Neutrophil (primary cell): ENCODE measurements around the gene MEX3A.
A peak's percentile ranks its signal among the peaks of the same experiment; 100 is the strongest.
"Not testable (repeated sequence)": the region's sequence is repeated elsewhere in the genome, so short reads cannot be mapped to it uniquely, and the experiment has no call there.

Source experiments
- H3K27ac ChIP-seq: fragments of 200-600 bp; sonication (generic); 2 replicates; pipeline ENCODE4 v1.5.1; 2016; ENCODE audit warnings: mild to moderate bottlenecking, moderate library complexity
- H3K27me3 ChIP-seq: fragments of 200-600 bp; sonication (generic); 2 replicates; pipeline ENCODE4 v1.6.0; 2016; ENCODE audit warnings: mild to moderate bottlenecking
- H3K36me3 ChIP-seq: fragments of 200-600 bp; sonication (generic); 2 replicates; pipeline ENCODE4 v1.5.1; 2017
- H3K4me1 ChIP-seq, 2 experiments: fragments of 200-600 bp in 1 of 2; sonication (generic) in 1 of 2; 1 replicate in 1 of 2; 2 replicates in 1 of 2; pipeline versions ENCODE4 v1.5.1 to v1.6.1; 2013 to 2016; ENCODE audit warnings: low read depth in 1 of 2, low read length in 1 of 2, mild to moderate bottlenecking in 1 of 2, moderate library complexity in 1 of 2; ENCODE audit not compliant: control insufficient read depth in 1 of 2, insufficient read depth in 1 of 2
- H3K4me3 ChIP-seq, 2 experiments: fragments of 200-600 bp in 1 of 2; sonication (generic) in 1 of 2; 1 replicate in 1 of 2; 2 replicates in 1 of 2; pipeline ENCODE4 v1.5.1; 2013 to 2016; ENCODE audit warnings: low read depth in 1 of 2, low read length in 1 of 2, mild to moderate bottlenecking in 1 of 2, moderate library complexity in 1 of 2
- H3K9me3 ChIP-seq: fragments of 200-600 bp; sonication (generic); 2 replicates; pipeline ENCODE4 v1.5.1; 2016
- TF ChIP-seq, protein P1 (sequence below): fragments of 200-600 bp; sonication (generic); IDR thresholded peaks from 2 replicates; pipeline ENCODE4 v1.5.1; 2016; ENCODE audit warnings: antibody characterized with exemption

The MEX3A gene

DNA sequence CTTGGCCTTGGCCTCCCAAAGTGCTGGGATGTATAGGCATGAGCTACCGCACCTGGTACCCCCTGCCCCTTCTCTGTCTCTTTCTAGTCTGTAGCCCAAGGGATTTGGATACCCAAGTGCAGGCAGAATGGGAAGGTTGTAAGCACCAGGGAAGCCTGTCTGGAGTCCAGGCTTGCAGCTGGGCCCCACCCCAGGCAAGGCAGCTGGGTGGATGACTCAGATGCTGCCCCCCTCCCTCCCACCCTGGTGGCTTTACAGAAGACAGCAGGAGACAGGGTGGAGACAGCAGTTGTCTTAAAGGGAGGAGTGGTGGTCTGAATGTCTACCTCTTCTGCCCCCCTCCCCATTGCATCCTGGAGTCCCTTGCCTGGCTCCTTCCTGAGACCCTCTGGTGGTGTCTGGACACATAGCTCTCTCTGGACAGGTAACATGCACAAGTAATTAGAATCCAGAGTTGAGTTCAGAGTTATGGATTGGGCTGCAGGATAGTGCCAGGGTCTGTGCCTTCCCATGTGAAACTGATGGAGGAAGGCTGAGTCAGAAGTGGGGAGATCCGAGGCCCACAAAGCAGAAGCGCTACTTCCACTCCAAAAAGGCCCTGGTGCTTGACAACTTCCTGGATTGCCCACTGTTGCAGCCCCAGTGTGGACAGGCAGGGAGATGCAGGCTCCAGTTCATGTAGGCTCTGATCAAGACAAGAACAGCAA lies 37.4 kb upstream of the MEX3A start:
- no peaks in the 10 kb centered on the region for H3K9me3 ChIP-seq
- no peaks in the 10 kb centered on the region for H3K36me3 ChIP-seq
- TF ChIP-seq, protein P1, sequence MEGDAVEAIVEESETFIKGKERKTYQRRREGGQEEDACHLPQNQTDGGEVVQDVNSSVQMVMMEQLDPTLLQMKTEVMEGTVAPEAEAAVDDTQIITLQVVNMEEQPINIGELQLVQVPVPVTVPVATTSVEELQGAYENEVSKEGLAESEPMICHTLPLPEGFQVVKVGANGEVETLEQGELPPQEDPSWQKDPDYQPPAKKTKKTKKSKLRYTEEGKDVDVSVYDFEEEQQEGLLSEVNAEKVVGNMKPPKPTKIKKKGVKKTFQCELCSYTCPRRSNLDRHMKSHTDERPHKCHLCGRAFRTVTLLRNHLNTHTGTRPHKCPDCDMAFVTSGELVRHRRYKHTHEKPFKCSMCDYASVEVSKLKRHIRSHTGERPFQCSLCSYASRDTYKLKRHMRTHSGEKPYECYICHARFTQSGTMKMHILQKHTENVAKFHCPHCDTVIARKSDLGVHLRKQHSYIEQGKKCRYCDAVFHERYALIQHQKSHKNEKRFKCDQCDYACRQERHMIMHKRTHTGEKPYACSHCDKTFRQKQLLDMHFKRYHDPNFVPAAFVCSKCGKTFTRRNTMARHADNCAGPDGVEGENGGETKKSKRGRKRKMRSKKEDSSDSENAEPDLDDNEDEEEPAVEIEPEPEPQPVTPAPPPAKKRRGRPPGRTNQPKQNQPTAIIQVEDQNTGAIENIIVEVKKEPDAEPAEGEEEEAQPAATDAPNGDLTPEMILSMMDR: no peak
- no peak overlapping the region for H3K27ac ChIP-seq
- no peak overlapping the region for H3K4me3 ChIP-seq
- H3K4me1 ChIP-seq: peaks cover 14 to 15% of the 10 kb centered on the region in 2 experiments
- H3K27me3 ChIP-seq: peaks cover 83% of the 10 kb centered on the region

DNA sequence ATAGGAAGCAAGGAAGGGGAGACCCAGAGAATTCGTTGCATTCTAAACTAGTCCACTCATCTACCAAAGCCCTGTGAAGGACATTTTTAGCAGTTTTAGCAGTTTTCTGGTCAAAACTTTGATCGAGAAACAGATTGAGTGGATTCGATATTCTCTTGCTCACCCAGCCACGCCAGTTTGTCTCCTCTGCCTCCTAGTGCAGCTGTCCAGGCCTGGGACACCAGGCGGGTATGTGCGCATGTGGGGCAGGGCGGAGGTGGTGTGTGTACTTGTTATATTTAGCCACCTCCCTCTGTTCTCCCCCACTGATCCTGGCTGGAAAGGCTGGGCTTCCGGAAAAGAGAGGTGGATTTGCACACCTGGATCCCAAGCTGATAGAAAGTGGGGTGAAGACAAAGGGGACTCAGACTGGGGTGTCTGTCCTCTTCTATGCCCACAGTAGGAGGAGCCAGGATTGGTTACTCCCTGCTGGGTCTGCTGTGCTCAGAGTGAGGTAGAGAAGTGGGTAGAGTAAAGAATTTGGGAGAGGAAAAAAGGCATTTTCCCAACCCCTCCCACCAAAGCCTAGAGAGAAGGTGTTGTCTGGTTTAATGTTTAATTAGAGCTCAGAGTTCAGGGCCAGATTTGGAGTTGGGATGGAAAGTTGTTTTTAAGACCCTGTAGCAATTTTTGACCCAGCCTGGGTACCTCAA lies 36.1 kb upstream of the MEX3A start:
- H3K9me3 ChIP-seq: no peaks in the 10 kb centered on the region
- H3K4me3 ChIP-seq: no peak overlapping the region
- no peaks in the 10 kb centered on the region for H3K36me3 ChIP-seq
- peaks cover 83% of the 10 kb centered on the region for H3K27me3 ChIP-seq
- TF ChIP-seq, protein P1: no peak
- H3K27ac ChIP-seq: no peak overlapping the region
- peaks cover 15 to 21% of the 10 kb centered on the region in 2 experiments for H3K4me1 ChIP-seq

DNA sequence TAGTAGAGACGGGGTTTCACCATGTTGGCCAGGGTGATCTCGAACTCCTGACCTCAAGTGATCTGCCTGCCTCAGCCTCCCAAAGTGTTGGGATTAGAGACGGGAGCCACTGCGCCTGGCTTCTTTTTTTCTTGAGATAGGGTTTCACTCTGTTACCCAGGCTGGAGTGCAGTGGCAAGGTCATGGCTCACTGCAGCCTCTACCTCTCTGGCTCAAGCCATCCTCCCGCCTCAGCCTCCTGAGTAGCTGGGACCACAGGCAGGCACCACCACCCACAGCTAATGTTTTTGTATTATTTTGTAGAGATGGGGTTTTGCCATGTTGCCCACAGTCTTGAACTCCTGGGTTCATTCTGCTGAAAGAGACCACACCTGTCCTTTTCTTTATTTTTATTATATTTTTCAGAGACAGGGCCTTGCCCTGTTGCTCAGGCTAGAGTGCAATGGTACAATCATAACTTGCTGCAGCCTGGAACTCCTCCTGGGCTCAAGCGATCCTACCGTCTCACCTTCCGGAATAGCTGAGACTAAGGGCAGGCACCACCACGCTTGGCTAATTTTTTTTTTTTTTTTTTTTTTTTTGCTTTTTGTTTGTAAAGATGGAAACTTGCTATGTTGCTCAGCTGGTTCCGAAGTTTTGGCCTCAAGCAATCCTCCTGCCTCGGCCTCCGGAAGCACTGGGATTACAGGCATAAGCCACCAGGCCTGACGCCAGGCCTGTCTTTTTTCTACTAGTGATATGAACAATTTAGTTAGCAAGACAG lies 35.3 kb upstream of the MEX3A start:
- H3K27me3 ChIP-seq: peaks cover 83% of the 10 kb centered on the region
- TF ChIP-seq, protein P1: no peak

DNA sequence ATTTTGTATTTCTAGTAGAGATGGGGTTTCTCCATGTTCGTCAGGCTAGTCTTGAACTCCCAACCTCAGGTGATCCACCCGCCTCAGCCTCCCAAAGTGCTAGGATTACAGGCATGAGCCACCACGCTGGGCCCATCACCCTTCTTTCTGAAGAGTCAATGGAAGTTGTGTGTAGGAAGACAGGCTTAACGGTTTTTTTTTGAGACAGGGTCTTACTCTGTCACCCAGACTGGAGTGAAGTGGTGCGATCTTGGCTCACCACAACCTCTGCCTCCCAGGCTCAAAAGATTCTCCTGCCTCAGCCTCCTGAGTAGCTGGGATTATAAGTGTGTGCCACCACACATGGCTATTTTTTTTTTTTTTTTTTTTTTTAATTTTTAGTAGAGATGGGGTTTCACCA lies 34.5 kb upstream of the MEX3A start:
- H3K27ac ChIP-seq: not testable (repeated sequence)

More for the DNA sequence above, 35.3 kb upstream of the MEX3A start:
- no peak overlapping the region for H3K27ac ChIP-seq
- no peak overlapping the region for H3K4me3 ChIP-seq
- no peaks in the 10 kb centered on the region for H3K9me3 ChIP-seq
- H3K4me1 ChIP-seq: peaks cover 15 to 21% of the 10 kb centered on the region in 2 experiments
- H3K36me3 ChIP-seq: no peaks in the 10 kb centered on the region

DNA sequence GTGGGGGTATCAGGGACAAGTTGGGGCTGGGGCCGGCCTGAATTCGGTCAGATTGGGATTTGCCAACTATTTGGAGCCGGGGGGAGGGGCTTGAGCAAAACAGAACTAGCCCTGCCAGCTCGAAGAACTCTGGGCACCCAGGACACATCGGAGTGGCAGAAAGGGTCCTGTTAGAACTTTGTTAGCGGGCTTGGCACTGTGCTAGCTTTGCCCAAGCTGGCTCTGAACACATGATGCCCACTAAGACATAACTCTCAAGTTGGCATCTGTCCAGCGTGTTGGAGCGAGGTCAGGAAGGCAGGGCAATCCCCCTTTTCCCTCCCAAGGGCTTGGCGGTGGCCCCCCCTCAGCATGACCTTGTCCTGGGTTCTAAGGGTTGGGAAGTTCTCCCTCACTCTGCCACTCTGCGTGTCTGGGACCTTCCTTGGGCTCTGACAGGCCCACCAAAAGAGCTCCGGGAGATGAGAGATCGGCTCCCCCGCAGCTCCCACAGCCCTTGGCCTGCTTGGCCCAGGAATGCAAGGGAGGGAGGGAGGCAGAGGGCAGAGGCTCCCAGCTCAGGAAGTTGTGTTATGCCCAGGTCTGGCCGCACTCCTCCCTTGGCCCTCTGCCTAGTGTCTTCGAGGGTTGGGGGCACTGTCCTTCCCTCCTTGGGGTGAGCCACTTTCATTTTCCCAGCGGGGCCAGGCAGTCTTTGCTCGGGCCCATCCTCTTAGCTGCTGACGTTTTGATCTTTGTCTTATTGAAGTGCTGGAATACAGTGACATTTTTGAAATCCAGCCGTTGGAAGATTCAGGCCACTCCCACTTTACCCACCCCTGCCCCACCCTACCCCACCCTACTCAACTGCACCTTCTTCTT lies 33.5 kb upstream of the MEX3A start:
- H3K27me3 ChIP-seq: peaks cover 86% of the 10 kb centered on the region
- TF ChIP-seq, protein P1: no peak
- H3K4me3 ChIP-seq: peak overlapping the region in 1 of 2 experiments; percentile 10

More for the DNA sequence above, 34.5 kb upstream of the MEX3A start:
- H3K27me3 ChIP-seq: peaks cover 83% of the 10 kb centered on the region
- peaks cover 15 to 21% of the 10 kb centered on the region in 2 experiments for H3K4me1 ChIP-seq
- H3K4me3 ChIP-seq, H3K36me3 ChIP-seq, H3K9me3 ChIP-seq: not testable (repeated sequence)

More for the DNA sequence above, 33.5 kb upstream of the MEX3A start:
- Histone ChIP-seq H3K9me3 (no peaks in the 10 kb centered on the region), H3K27ac (no peak overlapping the region), H3K36me3 (no peaks in the 10 kb centered on the region), H3K4me1 (peaks cover 15 to 21% of the 10 kb centered on the region in 2 experiments)
